CD4-positive, alpha-beta T cell treated with Interleukin-17A for 1 hour (primary cell): Measurements from ENCODE around the gene TUT1.

ENCODE experiments used
- DNase-seq: peaks from one replicate; pipeline ENCODE4 v3.0.0-alpha.2; 2020

Gene TUT1

GRCh38 chr11:62539238-62539925 lies 51.9 kb downstream of the TUT1 start:
- no peak for DNase-seq

GRCh38 chr11:62538470-62539237 lies 52.7 kb downstream of the TUT1 start:
- no peak for DNase-seq

GRCh38 chr11:62536301-62536957 lies 54.9 kb downstream of the TUT1 start:
- DNase-seq: no peak

GRCh38 chr11:62535802-62536201 lies 55.5 kb downstream of the TUT1 start:
- DNase-seq: no peak

- no peak for DNase-seq
Measured at GRCh38 chr11:62534779-62535545, 56.4 kb downstream of the TUT1 start.

- no peak for DNase-seq
Measured at GRCh38 chr11:62532096-62532495, 59.2 kb downstream of the TUT1 start.
